GM12878 (cell line): ENCODE measurements around the gene TBC1D1. TPM values are rescaled to one million over a fixed set of nuclear protein-coding genes. Genes with fewer than 3 reads are reported as not detected.
"Not testable (repeated sequence)": the region's sequence is repeated elsewhere in the genome, so short reads cannot be mapped to it uniquely, and the experiment has no call there.

ENCODE experiments used
- ATAC-seq: fragments of 200-7000 bp; cut with Tn5 transposase; 3 replicates; pipeline ENCODE4 v1.9.1; 2020; ENCODE audit warnings: mild to moderate bottlenecking, moderate library complexity
- BruUV-seq: library from RNA; stranded (reverse); fragments of 400-500 nt; replicated peaks from 2 replicates; lab custom pipeline; 2021; lab: Mats Ljungman, UMichigan
- CTCF ChIA-PET: fragments of 300-600 bp; sonication (Branson Sonifier 250); formaldehyde crosslinking; extraction: SDS; loops from one replicate; lab custom pipeline; 2021; ENCODE audit warnings: inconsistent platforms; lab: Yijun Ruan, JAX
- POLR2A ChIA-PET: fragments of 350-600 bp; formaldehyde crosslinking; extraction: SDS; loops from one replicate; lab custom pipeline; 2021; ENCODE audit warnings: inconsistent platforms; lab: Charles Lee
- RAD21 ChIA-PET: fragments of 300-600 bp; sonication (Branson Sonifier 250); formaldehyde crosslinking; loops from one replicate; lab custom pipeline; 2023; ENCODE audit warnings: antibody characterized with exemption; ENCODE audit not compliant: unreplicated experiment; lab: Charles Lee
- SMC1A ChIA-PET: fragments of 300-600 bp; sonication (Branson Sonifier 250); formaldehyde crosslinking; loops from one replicate; lab custom pipeline; 2023; ENCODE audit not compliant: unreplicated experiment, uncharacterized antibody; lab: Charles Lee
- DNase-seq: peaks from one replicate; pipeline ENCODE4 v3.0.0-alpha.2; 2011; ENCODE audit warnings: low read depth, low spot score
- FAIRE-seq: peaks from 3 replicates; lab custom pipeline; 2011; peaks lifted over from hg19 to GRCh38; lab: Jason Lieb, UNC
- H2AFZ ChIP-seq: 2 replicates; pipeline ENCODE4 v1.6.0; 2011; ENCODE audit warnings: low read depth, low read length, control low read depth; ENCODE audit not compliant: control insufficient read depth
- H3K27ac ChIP-seq: 2 replicates; pipeline ENCODE4 v1.5.1; 2011; ENCODE audit warnings: control low read depth; ENCODE audit not compliant: control insufficient read depth, insufficient read depth
- H3K27me3 ChIP-seq, 2 experiments: replicated peaks in 1 of 2; 2 replicates each; pipeline versions ENCODE4 v1.6.0 to v1.6.1; 2011; ENCODE audit warnings: low read length in 1 of 2; ENCODE audit not compliant: control insufficient read depth in 2 of 2, insufficient read depth in 2 of 2
- H3K36me3 ChIP-seq, 2 experiments: 2 replicates each; pipeline ENCODE4 v1.5.1; 2011; ENCODE audit warnings: low read length in 1 of 2; ENCODE audit not compliant: control insufficient read depth in 2 of 2, insufficient read depth in 2 of 2
- H3K4me1 ChIP-seq: 2 replicates; pipeline ENCODE4 v1.6.1; 2011; ENCODE audit warnings: mild to moderate bottlenecking, low read length, moderate library complexity, mixed read lengths; ENCODE audit not compliant: control insufficient read depth, insufficient read depth
- H3K4me2 ChIP-seq: 2 replicates; pipeline ENCODE4 v1.6.0; 2011; ENCODE audit warnings: control low read depth; ENCODE audit not compliant: control insufficient read depth, insufficient read depth
- H3K4me3 ChIP-seq: fragments of 200-600 bp; sonication (generic); 2 replicates; pipeline ENCODE4 v1.5.1; 2016
- H3K79me2 ChIP-seq: 2 replicates; pipeline ENCODE4 v1.6.0; 2011; ENCODE audit warnings: low read length; ENCODE audit not compliant: control insufficient read depth, insufficient read depth
- H3K9ac ChIP-seq: 2 replicates; pipeline ENCODE4 v1.8.0; 2011; ENCODE audit warnings: low read length, control low read depth, mixed read lengths; ENCODE audit not compliant: control insufficient read depth, insufficient read depth
- H3K9me3 ChIP-seq: replicated peaks from 3 replicates; pipeline ENCODE4 v1.5.1; 2011; ENCODE audit warnings: mild to moderate bottlenecking, low read length; ENCODE audit not compliant: control insufficient read depth, insufficient read depth
- H4K20me1 ChIP-seq: 2 replicates; pipeline ENCODE4 v1.6.0; 2011; ENCODE audit not compliant: control insufficient read depth, insufficient read depth
- E4F1 ChIP-seq: fragments of 450-650 bp; IDR thresholded peaks from 2 replicates; pipeline ENCODE4 v1.6.1; 2018; ENCODE audit warnings: borderline replicate concordance, mild to moderate bottlenecking; ENCODE audit not compliant: partially characterized antibody
- HDAC2 ChIP-seq: fragments of 200-600 bp; sonication (generic); IDR thresholded peaks from 2 replicates; pipeline ENCODE4 v1.6.1; 2017
- POLR2A ChIP-seq: IDR thresholded peaks from 2 replicates; pipeline ENCODE4 v1.6.1; 2011; ENCODE audit warnings: low read depth, mild to moderate bottlenecking, low read length
- RAD51 ChIP-seq: fragments of 450-650 bp; IDR thresholded peaks from 2 replicates; pipeline ENCODE4 v1.6.1; 2016; ENCODE audit warnings: moderate library complexity, mild to moderate bottlenecking, inconsistent platforms
- SUPT20H ChIP-seq: IDR thresholded peaks from 2 replicates; pipeline ENCODE4 v1.6.1; 2011; ENCODE audit warnings: low read depth, mild to moderate bottlenecking, low read length, moderate library complexity, borderline replicate concordance; ENCODE audit not compliant: control insufficient read depth
- WGBS: methylation state at CpG from one replicate; pipeline ENCODE4 v1.1.6; 2016; ENCODE audit warnings: low lambda C conversion rate; ENCODE audit not compliant: insufficient replicate concordance, insufficient coverage; ENCODE audit errors: missing lambda C conversion rate; 5-methylcytosine and 5-hydroxymethylcytosine counted together
- in situ Hi-C: fragments of 300-500 bp; cut with MboI; formaldehyde crosslinking; loops from 9 replicates; pipeline ENCODE4 v1.14.3; 2018; ENCODE audit warnings: mixed read lengths
- intact Hi-C: fragments of 100-400 bp; cut with micrococcal nuclease; formaldehyde crosslinking; loops from one replicate; pipeline ENCODE4 v1.14.2; 2022; ENCODE audit not compliant: unreplicated experiment
- polyA plus RNA-seq, 11 experiments: library from polyadenylated mRNA; depleted of rRNA in 4 of 11; unstranded in 6 of 11; stranded (reverse) in 5 of 11; fragments of >200 nt; fragmentation: Nextera tagmentation in 4 of 11; fragmentation: Illumina TruSeq in 1 of 11; extraction: Ambion mirVana in 4 of 11; extraction: Trizol in 1 of 11; gene quantifications; 1 replicate in 1 of 11; 2 replicates in 10 of 11; pipeline versions ENCODE4 v1.2.1 to v1.2.3, GENCODE V29; 2011 to 2016; ENCODE audit warnings: inconsistent platforms in 2 of 11, missing spikeins in 2 of 11, low read depth in 1 of 11
- total RNA-seq, 4 experiments: library from RNA; depleted of rRNA in 3 of 4; stranded (reverse); fragments of >200 nt in 3 of 4; fragmentation: Illumina TruSeq in 1 of 4; extraction: Trizol in 1 of 4; gene quantifications; 2 replicates each; pipeline versions ENCODE4 v1.2.1 to v1.2.3, GENCODE V29; 2013 to 2021

The TBC1D1 gene
- total and polyA plus RNA-seq, 10 of the 15 experiments (the other 5 are each of a cell fraction or from before 2014, with no cell fraction given) = 5.3 to 102 (median 57.8) TPM

- ATAC-seq (peak; percentile 57), DNase-seq (no peak), FAIRE-seq (no peak)
- H3K4me2 ChIP-seq = no peak overlapping the region
- no peaks in the 10 kb centered on the region for H3K36me3 ChIP-seq
- H3K9me3 ChIP-seq = no peaks in the 10 kb centered on the region; the same call in 2 of the 3 replicates
- no peaks in the 10 kb centered on the region for H3K4me1 ChIP-seq
- H3K27ac ChIP-seq = no peak overlapping the region
- intact Hi-C loops (no loop called here), in situ Hi-C loops (no loop called here)
- no peaks in the 10 kb centered on the region for H3K27me3 ChIP-seq
- no peaks in the 10 kb centered on the region for H4K20me1 ChIP-seq
- BruUV-seq = no TSS peak
- H3K79me2 ChIP-seq = no peaks in the 10 kb centered on the region
- no peak for TF ChIP-seq RAD51
- no peak for TF ChIP-seq HDAC2
- no peak for TF ChIP-seq SUPT20H
- no peak for TF ChIP-seq POLR2A
- TF ChIP-seq E4F1 = no peak
- H3K9ac ChIP-seq = no peak overlapping the region
- RAD21 ChIA-PET = no interaction called here
- 82% methylated on average over 4 of the region's 4 CpGs for WGBS
- CTCF ChIA-PET = interaction anchor here (0.7 to 1.4 kb wide), 2 partner anchors 14 to 65 kb away, joined by 3 read pairs; no protein-coding TSS in a partner anchor
- POLR2A ChIA-PET = interaction anchor here (1.2 kb wide), 1 partner anchor 29 kb away, joined by 3 read pairs; no protein-coding TSS in a partner anchor
- SMC1A ChIA-PET = no interaction called here
- no peak overlapping the region for H3K4me3 ChIP-seq
- no peak overlapping the region for H2AFZ ChIP-seq
Measured at GRCh38 chr4:37922328-37922727, 31.4 kb downstream of the TBC1D1 start.

GRCh38 chr4:37923089-37923488 lies 32.2 kb downstream of the TBC1D1 start:
- H4K20me1 ChIP-seq, H3K9ac ChIP-seq, intact Hi-C loops, BruUV-seq, H3K4me1 ChIP-seq, H3K36me3 ChIP-seq, H3K4me2 ChIP-seq, H3K4me3 ChIP-seq, in situ Hi-C loops, H3K9me3 ChIP-seq, FAIRE-seq, H3K27ac ChIP-seq, H3K27me3 ChIP-seq, H3K79me2 ChIP-seq, DNase-seq, RAD21 ChIA-PET, ATAC-seq, SMC1A ChIA-PET, H2AFZ ChIP-seq: not testable (repeated sequence)
- CTCF ChIA-PET = interaction anchor here (1.4 kb wide), 1 partner anchor 65 kb away, joined by 3 read pairs; no protein-coding TSS in a partner anchor
- POLR2A ChIA-PET = interaction anchor here (1.2 kb wide), 1 partner anchor 30 kb away, joined by 3 read pairs; no protein-coding TSS in a partner anchor
